T-helper 2 cell treated with Interferon-gamma antibody and Interleukin-4, amounts not matched to agents 100 ng/mL and 5 ng/mL, for 36 hours (primary cell): Measurements from ENCODE around the gene TBC1D4. TPM values are rescaled to one million over a fixed set of nuclear protein-coding genes. Genes with fewer than 3 reads are reported as not detected.

Experiments
- intact Hi-C: fragments of 100-400 bp; cut with micrococcal nuclease; formaldehyde crosslinking; loops from one replicate; pipeline ENCODE4 v1.15.1; 2023
- total RNA-seq: library from RNA; stranded (reverse); gene quantifications from 2 replicates; pipeline ENCODE4 v1.2.3, GENCODE V29; 2022

The TBC1D4 gene
- total RNA-seq, 1 donor from 2014 or later, result 23.3 TPM

- intact Hi-C loops, result no loop called here
These were observed 150.1 kb downstream of the TBC1D4 start for GRCh38 chr13:75331792-75332349.

- intact Hi-C loops, result no loop called here
These were observed 151.2 kb downstream of the TBC1D4 start for GRCh38 chr13:75330770-75331169.

GRCh38 chr13:75329723-75330122, 152.2 kb downstream of the TBC1D4 start:
- intact Hi-C loops, result loop anchor here (5.0 to 10.0 kb wide), 5 partner anchors 433 to 1998 kb away; partner anchors contain the start of genes CLN5, KCTD12 and MYCBP2

- intact Hi-C loops, result loop anchor here (5.0 to 10.0 kb wide), 5 partner anchors 433 to 1998 kb away; partner anchors contain the start of genes CLN5, KCTD12 and MYCBP2
These were observed 152.9 kb downstream of the TBC1D4 start for GRCh38 chr13:75329097-75329496.

- intact Hi-C loops, result loop anchor here (2.0 to 10.0 kb wide), 10 partner anchors 14 to 2000 kb away; partner anchors contain the start of genes CLN5, COMMD6, KCTD12 and KLF12
These were observed 154.8 kb downstream of the TBC1D4 start for GRCh38 chr13:75327135-75327510.

- intact Hi-C loops, result loop anchor here (1.0 to 10.0 kb wide), 13 partner anchors 8 to 2001 kb away; partner anchors contain the start of genes CLN5, COMMD6, KCTD12 and KLF12
These were observed 155.5 kb downstream of the TBC1D4 start for GRCh38 chr13:75326173-75327134.

- intact Hi-C loops, result loop anchor here (1.0 to 10.0 kb wide), 13 partner anchors 7 to 2002 kb away; partner anchors contain the start of genes CLN5, COMMD6, KCTD12 and KLF12
These were observed 156.3 kb downstream of the TBC1D4 start for GRCh38 chr13:75325711-75326110.

GRCh38 chr13:75324413-75324940, 157.5 kb downstream of the TBC1D4 start:
- intact Hi-C loops, result loop anchor here (10.0 kb wide), 1 partner anchor 1560 kb away; the partner anchor contains the start of gene KCTD12

GRCh38 chr13:75321084-75321483, 160.9 kb downstream of the TBC1D4 start:
- intact Hi-C loops, result loop anchor here (1.0 to 10.0 kb wide), 2 partner anchors 8 to 1564 kb away; partner anchors contain the start of gene KCTD12

- intact Hi-C loops, result loop anchor here (2.0 kb wide), 2 partner anchors 20 to 230 kb away; partner anchors contain the start of gene UCHL3
These were observed 162.7 kb downstream of the TBC1D4 start for GRCh38 chr13:75319254-75319653.

- intact Hi-C loops, result loop anchor here (1.0 to 2.0 kb wide), 4 partner anchors 8 to 231 kb away; partner anchors contain the start of gene UCHL3
These were observed 163.7 kb downstream of the TBC1D4 start for GRCh38 chr13:75318138-75318833.

- intact Hi-C loops, result no loop called here
These were observed 165.5 kb downstream of the TBC1D4 start for GRCh38 chr13:75316427-75316826.

- intact Hi-C loops, result loop anchor here (1.0 to 2.0 kb wide), 2 partner anchors 8 to 14 kb away; no protein-coding TSS in a partner anchor
These were observed 169.0 kb downstream of the TBC1D4 start for GRCh38 chr13:75312884-75313520.

GRCh38 chr13:75309981-75310580, 171.9 kb downstream of the TBC1D4 start:
- intact Hi-C loops, result no loop called here

- intact Hi-C loops, result no loop called here
These were observed 173.7 kb downstream of the TBC1D4 start for GRCh38 chr13:75308222-75308621.

GRCh38 chr13:75307370-75307949, 174.5 kb downstream of the TBC1D4 start:
- intact Hi-C loops, result no loop called here

GRCh38 chr13:75306967-75307366, 175.0 kb downstream of the TBC1D4 start:
- intact Hi-C loops, result loop anchor here (1.0 kb wide), 1 partner anchor 11 kb away; no protein-coding TSS in a partner anchor

- intact Hi-C loops, result no loop called here
These were observed 176.9 kb downstream of the TBC1D4 start for GRCh38 chr13:75305059-75305458.

GRCh38 chr13:75303263-75303662, 178.7 kb downstream of the TBC1D4 start:
- intact Hi-C loops, result no loop called here
